ENCODE results near the gene CAPZB.

Gene CAPZB

DNA sequence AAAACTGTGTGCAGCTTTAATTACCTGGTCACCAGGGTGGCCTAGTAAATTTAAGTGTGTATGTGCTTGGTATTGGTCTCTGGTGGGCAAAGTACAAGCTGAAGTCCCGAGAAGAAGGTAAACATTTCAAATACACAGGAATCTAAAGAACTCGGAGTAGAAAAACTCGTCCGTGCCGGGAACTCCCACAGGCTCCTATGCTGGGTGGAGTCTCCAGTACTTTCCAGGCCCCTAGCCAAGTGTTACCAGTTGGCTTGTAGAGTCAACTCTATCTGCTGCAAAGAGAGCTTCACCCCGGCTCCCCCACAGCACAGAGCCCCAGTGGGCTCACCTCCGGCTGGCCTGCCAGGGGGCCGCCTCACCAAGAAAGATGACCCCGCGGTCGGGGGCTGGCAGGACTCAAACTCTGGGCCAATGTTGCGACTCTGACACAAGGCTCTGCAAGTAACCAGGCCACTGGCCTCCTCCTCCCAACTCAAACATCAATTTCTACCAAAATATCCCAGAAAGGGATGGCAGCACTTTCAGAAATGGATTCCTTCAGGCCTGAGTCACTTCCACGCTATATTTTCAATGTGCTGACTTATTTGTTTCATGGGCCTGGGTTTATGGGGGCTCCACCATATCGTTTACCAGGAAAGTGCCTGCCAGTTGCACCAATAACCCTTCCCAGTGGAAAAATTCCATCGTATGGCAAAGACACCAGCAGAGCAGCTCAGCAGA lies 99.3 kb downstream of the CAPZB start:
- TF ChIP-seq, protein P1, sequence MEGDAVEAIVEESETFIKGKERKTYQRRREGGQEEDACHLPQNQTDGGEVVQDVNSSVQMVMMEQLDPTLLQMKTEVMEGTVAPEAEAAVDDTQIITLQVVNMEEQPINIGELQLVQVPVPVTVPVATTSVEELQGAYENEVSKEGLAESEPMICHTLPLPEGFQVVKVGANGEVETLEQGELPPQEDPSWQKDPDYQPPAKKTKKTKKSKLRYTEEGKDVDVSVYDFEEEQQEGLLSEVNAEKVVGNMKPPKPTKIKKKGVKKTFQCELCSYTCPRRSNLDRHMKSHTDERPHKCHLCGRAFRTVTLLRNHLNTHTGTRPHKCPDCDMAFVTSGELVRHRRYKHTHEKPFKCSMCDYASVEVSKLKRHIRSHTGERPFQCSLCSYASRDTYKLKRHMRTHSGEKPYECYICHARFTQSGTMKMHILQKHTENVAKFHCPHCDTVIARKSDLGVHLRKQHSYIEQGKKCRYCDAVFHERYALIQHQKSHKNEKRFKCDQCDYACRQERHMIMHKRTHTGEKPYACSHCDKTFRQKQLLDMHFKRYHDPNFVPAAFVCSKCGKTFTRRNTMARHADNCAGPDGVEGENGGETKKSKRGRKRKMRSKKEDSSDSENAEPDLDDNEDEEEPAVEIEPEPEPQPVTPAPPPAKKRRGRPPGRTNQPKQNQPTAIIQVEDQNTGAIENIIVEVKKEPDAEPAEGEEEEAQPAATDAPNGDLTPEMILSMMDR (IDR thresholded peaks at IDR 0.05) = no peak

DNA sequence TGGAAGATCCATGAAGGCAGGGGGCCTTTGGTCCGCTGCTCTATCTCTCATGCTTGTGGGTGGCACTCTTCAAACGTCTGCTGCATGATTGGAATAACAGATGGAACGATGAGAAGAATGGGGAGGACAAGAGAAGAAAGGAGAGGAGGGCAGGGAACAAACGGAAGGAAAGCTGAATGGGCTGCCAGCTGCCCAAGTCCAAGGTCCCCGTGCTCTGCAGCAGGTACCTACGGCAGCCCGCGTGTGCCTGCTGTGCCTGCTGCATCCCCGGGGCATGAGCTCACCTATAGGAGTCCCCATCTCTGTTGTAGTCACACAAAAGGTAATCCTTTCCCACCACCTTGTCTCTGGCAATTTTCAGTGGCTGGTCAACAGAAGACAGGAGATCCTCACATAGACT lies 100.1 kb downstream of the CAPZB start:
- TF ChIP-seq, protein P1 (IDR thresholded peaks at IDR 0.05) = no peak

DNA sequence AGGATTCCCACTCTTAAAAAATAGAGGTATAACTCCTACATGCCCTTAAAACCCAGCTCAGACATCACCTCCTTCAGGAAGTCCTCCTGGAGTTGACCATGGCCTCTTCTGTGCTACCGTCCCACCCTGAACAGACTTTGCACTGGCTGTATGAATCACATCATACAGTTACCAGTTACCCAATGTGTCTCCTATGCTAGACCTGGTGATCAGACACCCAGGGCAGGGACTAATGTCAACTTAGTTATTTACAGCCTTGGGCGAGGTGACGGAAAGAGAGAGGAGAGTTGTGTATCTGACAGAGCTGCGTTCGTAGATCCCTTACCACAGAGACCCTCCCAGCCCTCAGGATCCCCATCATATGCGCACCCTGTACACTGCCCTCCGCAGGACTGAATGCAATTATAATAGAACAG lies 100.6 kb downstream of the CAPZB start:
- TF ChIP-seq, protein P1 (IDR thresholded peaks at IDR 0.05) = no peak

DNA sequence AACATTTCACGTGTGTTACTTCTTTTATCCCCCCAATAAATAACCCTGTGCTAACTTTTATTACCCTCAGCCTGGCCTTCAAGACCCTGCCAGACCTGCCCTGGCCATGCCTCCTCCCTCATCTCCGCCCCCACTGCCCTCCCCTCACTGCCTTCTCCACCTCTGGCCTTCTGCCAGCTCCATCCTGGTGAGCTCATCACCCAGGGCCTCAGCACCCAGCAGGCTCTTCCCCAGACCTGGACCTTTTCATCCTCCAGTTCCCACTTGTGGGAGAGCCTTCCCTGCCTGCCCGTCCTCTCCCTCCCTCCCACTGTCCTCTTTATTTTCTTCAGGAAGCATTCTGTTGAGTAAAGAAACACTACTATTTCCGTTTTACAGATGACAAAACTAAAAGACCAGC lies 101.2 kb downstream of the CAPZB start:
- TF ChIP-seq, protein P1 (IDR thresholded peaks at IDR 0.05) = no peak

DNA sequence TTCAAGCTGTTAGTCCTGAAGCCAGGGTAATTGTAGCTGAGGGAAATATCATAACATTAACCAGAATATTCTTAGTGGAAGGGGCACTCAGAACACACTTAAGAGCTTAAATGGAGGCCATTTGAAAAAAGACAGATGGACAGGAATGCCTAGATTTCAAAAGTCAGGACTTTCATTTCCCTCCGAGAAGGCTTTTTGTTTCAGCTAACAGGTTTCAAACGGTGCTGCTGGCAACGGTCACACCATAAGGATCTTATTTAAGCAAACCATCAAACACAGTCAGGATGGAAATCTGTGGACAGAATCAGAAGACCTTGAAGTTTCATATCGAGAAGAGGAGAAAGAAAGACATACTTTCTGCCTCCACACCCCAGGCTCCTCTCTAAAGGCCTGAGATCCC lies 103.1 kb downstream of the CAPZB start:
- TF ChIP-seq, protein P1 (IDR thresholded peaks at IDR 0.05) = no peak

DNA sequence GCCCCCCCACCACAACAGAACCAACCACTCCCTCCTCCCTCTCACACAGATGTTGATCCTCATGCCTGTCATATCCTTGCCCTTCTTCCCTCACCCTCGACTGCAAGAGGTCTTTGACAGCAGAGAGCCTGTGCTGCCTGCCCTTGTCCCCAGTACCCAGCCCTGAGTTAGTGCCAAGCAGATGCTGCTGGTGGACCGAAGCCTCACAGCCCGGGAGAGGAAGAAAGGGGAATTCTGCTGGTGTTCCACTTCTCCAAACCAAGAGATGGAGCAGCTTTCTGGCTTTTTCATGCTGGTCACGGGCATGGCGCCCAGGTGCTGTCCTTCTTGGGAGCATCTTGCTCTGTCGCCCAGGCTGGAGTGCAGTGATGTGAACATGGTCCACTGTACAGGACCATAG lies 104.1 kb downstream of the CAPZB start:
- TF ChIP-seq, protein P1 (IDR thresholded peaks at IDR 0.05) = no peak

DNA sequence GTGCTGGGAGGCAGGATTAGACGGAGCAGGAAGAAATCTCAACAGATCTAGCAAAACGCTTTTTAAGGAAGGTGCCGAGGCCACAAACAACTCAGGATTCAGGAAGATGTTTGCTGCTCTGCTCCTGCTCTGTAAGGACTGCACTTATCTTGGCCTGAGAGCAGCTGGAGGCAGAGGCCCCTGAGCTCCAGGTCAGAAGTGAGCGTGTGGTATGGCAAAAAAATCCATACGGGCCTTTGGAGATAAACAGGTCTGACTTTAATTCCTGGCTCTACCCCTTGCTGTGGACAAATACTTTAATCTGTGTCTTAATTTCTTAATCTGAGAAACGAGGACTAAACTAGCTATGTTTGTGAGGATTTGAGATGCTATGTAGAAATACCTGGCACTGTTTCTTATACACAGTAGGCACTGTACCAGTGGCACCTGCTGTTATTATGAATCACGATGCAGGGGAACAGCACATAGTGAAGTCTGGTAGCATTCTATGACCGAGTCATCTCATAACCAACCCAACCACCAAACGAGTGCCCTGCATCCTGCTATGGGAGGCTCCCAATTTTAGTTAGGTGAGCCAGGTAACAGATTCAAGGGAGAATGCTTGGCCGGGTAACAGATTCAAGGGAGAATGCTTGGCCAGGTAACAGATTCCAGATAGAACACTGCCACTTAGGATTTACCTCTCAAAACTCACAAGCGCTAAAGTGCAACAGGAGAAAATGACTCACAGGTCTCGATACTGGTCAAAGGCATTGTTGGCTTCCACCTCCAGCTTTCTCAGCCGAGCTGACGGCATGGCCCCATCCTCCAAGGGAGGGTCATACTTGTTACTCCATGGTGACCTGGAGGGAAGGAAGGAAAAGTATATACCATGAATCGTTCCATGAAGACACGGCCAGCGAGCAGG lies 107.3 kb downstream of the CAPZB start:
- TF ChIP-seq, protein P1 (IDR thresholded peaks at IDR 0.05) = no peak
